Hippocampal formation (tissue), 2 donors: ENCODE data around the gene CHCHD10.

Experiments
- DNase-seq, 2 donors: peaks; one replicate each; lab custom pipeline; 2025; lab: John Stamatoyannopoulos, UW

Gene CHCHD10

DNA sequence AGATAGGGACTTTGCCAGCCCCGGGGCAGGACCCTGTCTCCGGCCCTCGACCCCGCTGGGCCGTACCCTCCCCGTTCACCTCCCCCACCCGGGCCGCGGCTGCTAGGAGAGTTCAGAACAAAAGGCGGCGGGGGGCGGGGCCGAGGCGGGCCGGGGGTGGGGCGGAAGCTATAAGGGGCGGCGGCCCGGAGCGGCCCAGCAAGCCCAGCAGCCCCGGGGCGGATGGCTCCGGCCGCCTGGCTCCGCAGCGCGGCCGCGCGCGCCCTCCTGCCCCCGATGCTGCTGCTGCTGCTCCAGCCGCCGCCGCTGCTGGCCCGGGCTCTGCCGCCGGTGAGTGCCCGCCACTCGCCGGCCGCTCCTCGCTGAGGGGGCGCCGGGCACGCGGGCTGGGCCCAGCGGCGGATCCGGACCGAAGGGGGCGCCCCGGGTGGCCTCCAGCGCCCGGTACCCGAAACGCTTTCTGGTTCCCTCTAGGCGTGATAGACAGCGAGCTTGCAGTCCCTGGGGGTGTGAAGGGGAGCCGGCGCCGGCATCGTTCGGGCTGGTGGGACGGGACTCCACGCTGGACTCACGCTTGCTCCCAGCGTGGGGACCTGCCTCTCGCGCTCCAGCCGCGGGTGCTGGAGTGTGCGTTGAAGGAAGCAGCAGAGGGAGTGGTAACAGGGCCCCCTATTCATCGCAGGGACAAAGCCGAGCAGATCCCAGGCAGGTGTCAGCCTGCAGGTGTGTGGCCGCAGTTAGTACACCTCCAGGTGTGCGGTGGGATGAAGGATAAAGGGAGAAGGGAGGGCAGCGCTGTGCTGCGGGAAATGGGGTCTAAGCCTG, 5.1 kb upstream of the CHCHD10 start, which contains the start of gene MMP11:
Gene MMP11 (plus strand): TSS at position 201 of the 825 bp plus-strand sequence. CDS start 22 bp downstream, at position 223.
- peak in 1 of 2 donors; percentile 19 for DNase-seq

- DNase-seq: no peak
These were observed 4.5 kb upstream of the CHCHD10 start for GRCh38 chr22:23772315-23772648.

DNA sequence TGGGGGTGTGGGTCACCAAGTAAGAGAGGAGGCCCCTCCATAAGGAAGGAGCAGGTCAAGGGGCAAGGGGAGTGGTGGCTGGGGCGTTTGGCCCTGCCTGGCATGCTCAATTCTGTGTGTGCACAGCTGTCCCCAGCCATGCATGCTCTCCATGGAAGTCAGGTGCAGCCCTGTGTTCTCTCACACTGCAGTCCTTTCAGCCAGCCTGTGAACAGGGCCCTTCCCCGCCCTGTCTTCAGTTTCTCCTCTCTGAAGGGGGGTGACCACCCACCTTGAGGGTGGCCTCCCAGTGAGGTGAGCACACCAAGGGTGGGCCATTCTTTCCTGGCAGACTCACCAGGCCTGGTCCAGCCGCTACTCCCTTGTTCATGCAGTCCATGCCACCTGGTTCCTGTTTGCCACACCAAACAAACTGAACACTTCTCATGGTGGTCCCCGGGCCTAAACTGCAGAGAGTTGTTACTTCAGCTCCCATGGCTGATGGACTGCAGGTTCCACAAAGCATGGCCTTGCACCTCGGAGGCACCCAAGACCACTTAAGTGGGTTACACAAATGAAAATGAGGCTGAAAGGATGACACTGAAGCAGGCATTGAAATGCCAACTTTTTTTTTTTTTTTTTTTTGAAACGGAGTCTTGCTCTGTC, 1.7 kb upstream of the CHCHD10 start:
- DNase-seq: no peak

DNA sequence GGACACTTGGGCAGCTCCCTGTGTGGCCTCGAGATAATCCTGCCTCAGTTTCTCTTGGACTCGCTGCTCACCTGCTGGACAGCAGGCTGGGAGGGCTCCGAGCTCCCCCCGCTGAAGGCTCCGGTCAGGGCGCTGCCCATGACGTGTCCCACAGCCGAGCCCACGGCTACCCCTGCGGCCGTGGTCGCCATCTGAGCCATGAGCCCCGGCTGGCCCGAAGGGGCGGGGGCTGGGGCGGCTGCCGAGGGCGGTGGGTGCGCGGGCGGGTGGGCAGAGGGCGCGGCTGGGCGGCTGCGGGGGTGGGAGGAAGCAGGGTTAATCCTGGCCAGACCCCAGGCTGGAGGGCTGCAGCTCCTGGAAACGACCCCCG, 484 bp downstream of the CHCHD10 start:
- no peak for DNase-seq

DNA sequence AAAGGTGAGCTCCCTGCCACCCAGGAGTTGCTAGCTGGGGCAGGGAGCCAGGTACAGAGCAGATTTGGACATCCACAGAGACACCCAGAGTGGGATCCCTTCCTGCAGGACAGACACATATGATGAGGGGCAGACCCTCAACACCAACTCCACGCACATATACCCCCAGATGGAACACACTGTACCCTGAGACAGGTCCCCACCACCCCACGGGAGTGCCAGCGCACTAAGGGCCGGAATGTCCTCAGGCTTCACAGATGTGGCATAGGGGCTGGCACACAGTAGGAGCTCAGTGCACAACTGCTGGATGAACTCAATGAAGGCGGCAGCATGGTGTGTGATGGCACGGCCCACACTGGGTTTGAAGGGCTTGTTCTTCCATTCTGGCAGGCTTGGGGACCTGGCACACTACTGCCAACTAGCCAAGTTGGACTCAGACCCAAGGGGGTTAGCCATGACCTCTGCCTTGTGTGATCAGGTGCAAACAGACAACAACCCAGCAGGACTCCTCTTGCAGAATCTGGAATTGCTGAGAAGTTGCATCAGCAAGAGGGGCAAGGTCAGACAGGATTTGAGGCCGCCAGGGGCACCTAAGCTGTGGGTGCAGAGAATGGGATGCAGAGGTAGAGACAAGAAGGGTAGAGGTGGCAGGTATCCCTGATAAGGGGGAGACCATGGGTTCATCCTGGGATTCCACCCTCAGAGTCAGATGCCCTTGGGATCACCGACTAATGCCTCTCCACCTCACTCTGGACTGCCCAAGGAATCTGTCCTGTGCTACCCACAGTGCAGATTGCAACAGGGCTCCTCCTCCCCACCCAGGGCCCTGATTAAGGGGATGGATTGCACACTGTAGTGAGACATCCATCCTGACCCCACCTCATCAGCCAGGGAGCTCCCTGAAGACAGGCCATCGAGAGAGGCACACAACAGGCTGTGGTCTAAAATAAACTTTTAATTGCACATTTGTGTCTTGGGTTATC, 2.6 kb downstream of the CHCHD10 start:
- DNase-seq: no peak

DNA sequence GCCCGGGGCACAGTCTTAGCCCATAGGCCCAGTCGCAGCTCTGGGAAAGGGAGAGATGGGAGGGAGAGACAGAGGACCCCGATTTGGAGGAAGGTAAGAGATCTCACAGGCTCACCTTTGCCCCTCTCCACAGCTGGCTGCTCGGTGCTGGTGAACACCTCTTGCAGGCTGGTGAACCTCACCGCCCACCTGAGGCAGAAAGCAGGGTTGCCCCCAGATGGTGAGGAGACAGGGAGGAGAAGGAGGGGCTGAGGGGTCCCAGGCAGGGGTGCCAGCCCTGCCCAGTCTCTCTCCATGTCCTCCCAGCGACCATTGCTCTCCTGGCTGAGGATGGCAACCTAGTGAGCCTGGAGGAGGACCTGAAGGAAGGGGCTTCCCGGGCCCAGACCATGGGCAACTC, 3.8 kb downstream of the CHCHD10 start:
- no peak for DNase-seq

DNA sequence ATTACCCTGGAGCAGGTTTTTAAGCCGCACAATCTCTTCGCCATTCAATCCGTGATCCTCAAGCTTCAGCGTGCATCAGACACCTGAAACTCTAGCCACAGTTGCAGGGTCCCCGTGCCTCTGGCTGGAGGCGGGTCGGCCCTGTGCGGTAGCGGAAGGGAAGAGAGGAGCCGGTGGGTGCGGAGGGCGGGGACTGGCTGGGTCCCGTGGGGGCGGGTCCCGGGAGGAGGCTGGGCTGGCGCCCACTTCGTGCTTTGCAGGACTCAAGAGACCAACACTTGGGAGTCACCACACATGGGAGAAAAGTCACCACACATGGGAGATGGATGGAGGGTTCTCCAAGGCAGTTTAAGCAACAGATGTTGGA, 4.2 kb downstream of the CHCHD10 start:
- DNase-seq: no peak

GRCh38 chr22:23762842-23763578, 4.8 kb downstream of the CHCHD10 start, which contains the start of gene C22orf15:
Gene C22orf15, plus strand, starts transcription at chr22:23762990. Its CDS starts 317 bp downstream, at chr22:23763307.
- peak in 1 of 2 donors; percentile 28 for DNase-seq

DNA sequence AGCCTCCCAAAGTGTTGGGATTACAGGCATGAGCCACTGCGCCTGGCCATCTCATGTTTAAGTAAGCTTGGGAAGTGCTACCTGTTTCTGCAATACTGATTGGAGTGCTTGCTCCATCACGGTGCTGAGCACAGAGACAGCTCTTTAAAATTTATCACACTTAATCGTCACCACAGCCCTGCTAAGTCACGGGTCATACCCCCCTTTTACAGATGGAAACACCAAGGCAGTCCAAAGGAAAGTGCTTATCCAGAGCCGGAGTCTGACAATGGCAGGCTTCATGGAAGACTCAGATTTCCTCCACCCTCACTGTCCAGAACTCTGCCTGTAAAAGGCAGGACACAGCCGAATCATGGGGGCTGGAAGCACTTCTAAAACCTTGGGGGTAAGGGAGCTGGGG, 7.7 kb downstream of the CHCHD10 start:
- DNase-seq: no peak

DNA sequence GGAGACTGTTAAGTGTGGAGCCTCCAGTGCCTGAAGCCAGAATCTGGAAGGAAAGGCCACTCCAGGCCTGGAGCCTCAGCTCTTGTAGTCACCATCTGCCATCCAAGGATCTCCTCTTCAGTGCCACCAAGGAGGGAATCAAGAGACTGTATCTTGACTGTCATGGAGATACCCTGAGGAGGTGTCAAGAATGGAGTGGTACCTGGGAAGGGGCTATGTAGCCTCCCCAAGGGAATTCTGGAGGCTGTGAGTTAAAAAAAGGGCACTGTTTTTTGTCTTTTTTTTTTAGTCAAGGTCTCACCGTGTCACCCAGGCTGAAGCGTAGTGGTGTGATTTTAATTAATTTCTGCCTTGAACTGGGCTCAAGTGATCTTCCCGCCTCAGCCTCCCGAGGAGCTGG, 8.2 kb downstream of the CHCHD10 start:
- no peak for DNase-seq

- DNase-seq: no peak
These were observed 10.9 kb downstream of the CHCHD10 start for GRCh38 chr22:23756891-23757290.

- DNase-seq: no peak
These were observed 12.1 kb downstream of the CHCHD10 start for GRCh38 chr22:23755711-23756110.

GRCh38 chr22:23754980-23755636, 12.7 kb downstream of the CHCHD10 start:
- peak; percentile 9 to 75 for DNase-seq

DNA sequence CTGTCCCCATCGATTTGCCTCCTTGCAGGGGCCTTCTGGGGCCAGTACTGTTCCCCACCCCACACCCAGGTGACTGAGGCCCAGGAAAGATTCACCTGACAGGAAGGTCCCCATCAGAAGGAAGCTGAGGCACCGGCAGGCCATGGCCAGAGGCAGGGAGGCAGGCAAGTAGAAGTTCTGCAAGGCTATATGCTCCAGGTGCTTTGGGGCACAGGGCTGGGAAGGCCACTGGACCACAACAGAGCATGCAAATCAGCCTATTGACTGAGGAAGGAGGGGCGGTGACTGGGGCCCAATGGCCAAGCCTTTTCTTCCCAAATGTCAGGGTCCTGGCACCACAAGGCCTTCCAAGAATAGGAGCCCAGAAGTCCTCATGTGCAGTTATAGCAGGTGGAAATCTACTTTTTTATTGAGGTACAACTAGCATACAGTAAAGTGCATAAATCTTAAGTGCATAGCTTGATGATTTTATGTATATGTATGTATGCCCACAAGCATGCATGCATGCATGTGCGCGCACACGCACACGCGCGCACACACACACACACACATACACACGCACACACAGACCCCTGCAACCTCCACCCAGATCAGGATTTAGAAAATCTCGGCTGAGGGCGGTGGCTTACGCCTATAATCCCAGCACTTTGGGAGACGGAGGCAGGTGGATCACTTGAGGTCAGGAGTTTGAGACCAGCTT, 13.4 kb downstream of the CHCHD10 start, which contains the start of gene VPREB3:
Gene VPREB3 (minus strand): TSS at position 206 of the 700 bp plus-strand sequence. CDS start 62 bp downstream, at position 144.
- no peak for DNase-seq

DNA sequence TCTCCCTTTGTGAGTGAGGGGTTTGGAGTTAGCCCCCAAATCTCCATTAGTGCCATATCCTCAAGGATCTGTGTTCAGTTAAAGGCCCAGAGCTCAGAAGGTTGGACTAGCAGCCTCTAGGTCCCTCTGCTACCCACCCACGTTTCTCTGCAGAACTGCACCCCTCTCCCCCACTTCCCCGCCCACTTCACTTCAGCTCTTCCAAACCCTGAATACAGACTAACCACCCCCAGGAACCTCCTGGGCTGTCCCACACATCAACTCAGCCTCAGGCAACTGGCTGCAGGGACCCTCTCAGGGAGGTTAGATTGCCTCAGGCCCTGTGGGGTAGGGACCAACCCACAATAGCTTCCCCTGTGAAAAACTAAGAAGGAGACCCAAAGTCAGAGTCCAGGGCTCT, 14.4 kb downstream of the CHCHD10 start:
- no peak for DNase-seq

DNA sequence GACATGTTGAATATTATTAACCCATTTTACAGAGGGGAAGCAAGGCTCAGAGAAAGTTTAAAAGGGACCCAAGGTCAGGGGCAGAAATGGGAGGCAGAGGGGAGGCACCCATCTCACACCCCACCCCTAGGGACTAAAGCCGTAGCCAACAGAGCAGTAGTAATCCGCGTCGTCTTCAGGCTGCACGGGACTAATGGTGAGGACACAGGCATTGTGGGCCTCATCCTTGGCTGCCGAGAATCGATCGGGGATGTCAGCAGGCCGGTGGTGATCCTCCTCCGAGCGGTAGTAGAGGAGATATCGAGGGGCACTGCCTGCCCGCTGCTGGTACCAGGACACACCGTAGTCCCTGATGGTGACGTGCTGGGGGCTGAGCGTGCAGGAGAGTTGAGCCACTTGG, 15.0 kb downstream of the CHCHD10 start:
- DNase-seq: no peak

DNA sequence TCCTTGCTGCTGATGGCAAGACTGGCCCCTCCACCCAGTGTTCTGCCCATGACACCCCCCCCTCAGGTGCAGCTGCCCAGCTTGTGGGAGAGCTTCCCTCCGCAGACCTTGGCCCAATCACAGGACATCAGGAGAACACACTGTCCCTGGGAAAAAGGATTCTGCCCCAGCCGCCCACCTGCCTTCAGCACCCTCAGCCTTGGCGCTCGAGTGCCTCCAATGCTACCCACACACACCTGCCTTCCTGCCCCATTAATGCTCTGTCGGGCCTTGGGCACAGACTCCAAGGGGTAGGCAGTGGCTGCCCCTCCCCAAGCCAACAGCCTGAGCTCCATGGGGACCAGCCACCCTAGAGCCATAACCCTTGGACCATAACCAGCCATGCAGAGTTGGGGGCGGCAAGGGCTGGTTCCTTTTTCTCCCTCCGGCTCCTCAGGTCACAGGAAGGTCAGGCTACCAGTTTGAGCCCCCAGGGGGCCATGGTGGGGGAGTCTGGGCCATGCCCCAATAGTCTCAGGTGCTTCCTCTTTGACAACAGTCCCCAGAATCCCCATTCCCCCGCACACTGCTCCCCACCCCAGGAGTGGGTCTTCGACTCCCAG, 15.6 kb downstream of the CHCHD10 start:
- no peak for DNase-seq

DNA sequence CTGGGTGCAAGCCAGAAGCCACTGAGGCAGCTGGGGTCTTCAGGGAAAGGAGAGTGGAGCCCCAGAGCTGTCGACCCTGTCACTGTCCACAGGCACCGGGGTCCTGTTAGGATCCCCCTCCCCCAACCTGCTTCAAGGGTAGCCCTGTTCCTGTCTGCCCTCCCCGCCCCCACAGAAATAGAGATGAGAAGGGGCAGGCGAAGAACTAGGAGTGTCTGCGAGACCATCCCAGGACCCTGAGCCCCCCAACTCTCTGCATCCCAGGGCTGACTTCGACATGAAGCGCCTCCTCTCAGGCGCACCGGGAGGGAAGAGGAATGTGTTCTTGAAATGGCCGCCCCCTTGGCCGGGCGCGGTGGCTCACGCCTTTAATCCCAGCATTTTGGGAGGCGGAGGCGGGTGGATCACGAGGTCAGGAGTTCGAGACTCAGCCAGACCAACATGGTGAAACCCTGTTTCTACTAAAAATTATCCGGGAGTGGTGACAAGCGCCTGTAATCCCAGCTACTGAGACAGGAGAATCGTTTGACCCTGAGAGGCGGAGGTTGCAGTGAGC, 16.3 kb downstream of the CHCHD10 start:
- no peak for DNase-seq

GRCh38 chr22:23750714-23751440, 16.9 kb downstream of the CHCHD10 start, which contains the start of gene ZNF70:
Gene ZNF70, minus strand, starts transcription at chr22:23751112. Its CDS starts 5,972 bp downstream, at chr22:23745140.
- DNase-seq: peak; percentile 58 to 76
